CD14-positive monocyte (primary cell): ENCODE results near the gene C17orf107. TPM values are rescaled to one million over a fixed set of nuclear protein-coding genes. Genes with fewer than 3 reads are reported as not detected.

ENCODE experiments used
- DNase-seq, 3 donors: peaks; one replicate each; pipeline ENCODE4 v3.0.0-alpha.2; 2011 to 2022
- H2AFZ ChIP-seq: 2 replicates; pipeline ENCODE4 v1.6.0; 2012; ENCODE audit warnings: mild to moderate bottlenecking, low read depth, low read length, inconsistent platforms; ENCODE audit not compliant: insufficient read depth, poor library complexity, severe bottlenecking
- H3K27ac ChIP-seq, 2 donors: 1 replicate in 1 of 2; 2 replicates in 1 of 2; pipeline ENCODE4 v1.5.1; 2012 to 2013; ENCODE audit warnings: low read length in 2 of 2, control low read depth in 1 of 2, inconsistent platforms in 1 of 2, low read depth in 1 of 2, mild to moderate bottlenecking in 1 of 2
- H3K27me3 ChIP-seq, 2 donors: one replicate each; pipeline versions ENCODE4 v1.6.0 to v1.6.1; 2011 to 2013; ENCODE audit warnings: low read length in 2 of 2; ENCODE audit not compliant: control insufficient read depth in 2 of 2, insufficient read depth in 2 of 2
- H3K36me3 ChIP-seq, 2 donors: replicated peaks in 1 of 2; 1 replicate in 1 of 2; 2 replicates in 1 of 2; pipeline versions ENCODE4 v1.5.1 to v1.6.1; 2012 to 2013; ENCODE audit warnings: low read length in 2 of 2, control low read depth in 1 of 2, inconsistent platforms in 1 of 2, mild to moderate bottlenecking in 1 of 2; ENCODE audit not compliant: insufficient read depth in 2 of 2, control insufficient read depth in 1 of 2
- H3K4me1 ChIP-seq, 2 donors: 1 replicate in 1 of 2; 2 replicates in 1 of 2; pipeline versions ENCODE4 v1.5.1 to v1.6.1; 2012 to 2013; ENCODE audit warnings: low read length in 2 of 2, control low read depth in 1 of 2, inconsistent platforms in 1 of 2, mild to moderate bottlenecking in 1 of 2, moderate library complexity in 1 of 2; ENCODE audit not compliant: insufficient read depth in 2 of 2, control insufficient read depth in 1 of 2
- H3K4me2 ChIP-seq: replicated peaks from 2 replicates; pipeline ENCODE3; 2012; ENCODE audit warnings: low read length, moderate library complexity, mild to moderate bottlenecking; ENCODE audit not compliant: poor library complexity, severe bottlenecking; ENCODE audit errors: extremely low read depth
- H3K4me3 ChIP-seq, 3 experiments: fragments of 200-600 bp in 1 of 3; sonication (generic) in 1 of 3; replicated peaks in 1 of 3; 1 replicate in 2 of 3; 2 replicates in 1 of 3; pipeline ENCODE4 v1.5.1; 2011 to 2013; ENCODE audit warnings: low read length in 3 of 3, mild to moderate bottlenecking in 3 of 3, control low read depth in 2 of 3, low read depth in 2 of 3, inconsistent platforms in 1 of 3, moderate library complexity in 1 of 3
- H3K79me2 ChIP-seq: 2 replicates; pipeline ENCODE4 v1.6.0; 2012; ENCODE audit warnings: mild to moderate bottlenecking, control low read depth, inconsistent platforms, low read length, moderate library complexity; ENCODE audit not compliant: insufficient read depth
- H3K9ac ChIP-seq: 2 replicates; pipeline ENCODE4 v1.6.0; 2017; ENCODE audit warnings: low read length, mild to moderate bottlenecking; ENCODE audit not compliant: insufficient read depth, poor library complexity, severe bottlenecking
- H3K9me3 ChIP-seq, 2 donors: replicated peaks in 1 of 2; 1 replicate in 1 of 2; 2 replicates in 1 of 2; pipeline versions ENCODE4 v1.5.1 to v1.6.1; 2012 to 2013; ENCODE audit warnings: low read length in 2 of 2, control low read depth in 1 of 2; ENCODE audit not compliant: control insufficient read depth in 1 of 2, insufficient read depth in 1 of 2
- H4K20me1 ChIP-seq: 2 replicates; pipeline ENCODE4 v1.6.0; 2012; ENCODE audit warnings: mild to moderate bottlenecking, low read length, control low read depth, moderate library complexity; ENCODE audit not compliant: insufficient read depth
- H3K27ac Mint-ChIP-seq, 7 donors: one replicate each; pipeline ENCODE4 v1.8.0; 2020; ENCODE audit warnings: mild to moderate bottlenecking in 7 of 7, mixed read lengths in 7 of 7, moderate library complexity in 6 of 7, inconsistent platforms in 2 of 7
- H3K27me3 Mint-ChIP-seq, 3 donors: one replicate each; pipeline ENCODE4 v1.8.0; 2021 to 2022; ENCODE audit warnings: low read depth in 3 of 3, mild to moderate bottlenecking in 3 of 3, mixed read lengths in 3 of 3, moderate library complexity in 3 of 3, inconsistent platforms in 1 of 3
- H3K36me3 Mint-ChIP-seq, 2 donors: one replicate each; pipeline ENCODE4 v1.8.0; 2020; ENCODE audit warnings: mixed read lengths in 2 of 2, inconsistent platforms in 1 of 2, mild to moderate bottlenecking in 1 of 2
- H3K4me1 Mint-ChIP-seq: one replicate; pipeline ENCODE4 v1.8.0; 2020; ENCODE audit warnings: mild to moderate bottlenecking, mixed read lengths
- H3K4me3 Mint-ChIP-seq, 2 donors: one replicate each; pipeline ENCODE4 v1.8.0; 2020; ENCODE audit warnings: mild to moderate bottlenecking in 2 of 2, mixed read lengths in 2 of 2, moderate library complexity in 1 of 2
- H3K9me3 Mint-ChIP-seq, 7 donors: one replicate each; pipeline ENCODE4 v1.8.0; 2020 to 2022; ENCODE audit warnings: mixed read lengths in 7 of 7, mild to moderate bottlenecking in 6 of 7, moderate library complexity in 6 of 7, inconsistent platforms in 2 of 7
- WGBS: methylation state at CpG from one replicate; pipeline ENCODE4 v1.1.5; 2013; ENCODE audit warnings: missing lambda C conversion rate; ENCODE audit not compliant: insufficient coverage; 5-methylcytosine and 5-hydroxymethylcytosine counted together
- intact Hi-C, 2 donors: fragments of 100-400 bp; cut with micrococcal nuclease; formaldehyde crosslinking; loops; one replicate each; pipeline versions ENCODE4 v1.15.0 to v1.15.1; 2023
- polyA plus RNA-seq, 3 donors: library from polyadenylated mRNA; depleted of rRNA in 1 of 3; unstranded in 2 of 3; stranded (reverse) in 1 of 3; fragments of 300-500 nt in 2 of 3; fragments of >200 nt in 1 of 3; fragmentation: Illumina TruSeq in 2 of 3; gene quantifications; 1 replicate in 2 of 3; 2 replicates in 1 of 3; pipeline ENCODE4 v1.2.3, GENCODE V29; 2012 to 2021
- TF ChIP-seq, protein P1 (sequence below): fragments of 200-600 bp; IDR thresholded peaks from one replicate; pipeline ENCODE4 v1.8.0; 2022; ENCODE audit warnings: antibody characterized with exemption, mild to moderate bottlenecking

Gene C17orf107
- polyA plus RNA-seq, 3 donors: 1.9 to 5.1 (median 4.2) TPM

DNA sequence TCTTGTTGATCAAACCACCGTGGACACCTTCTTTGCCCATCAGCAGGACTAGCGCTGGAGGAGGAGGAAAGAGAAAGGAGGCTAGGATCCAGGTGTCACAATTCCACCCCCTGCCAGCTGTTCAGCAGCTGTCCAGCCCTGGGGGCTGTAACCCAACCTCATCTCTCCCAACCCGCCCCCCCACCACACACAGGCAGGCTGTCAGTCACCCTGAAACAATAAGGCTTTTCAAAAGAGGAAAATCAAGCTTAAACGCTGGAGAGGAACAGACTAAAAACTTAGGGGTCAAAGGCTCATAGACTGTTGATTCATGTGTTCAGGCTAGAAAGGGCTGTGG, 46.6 kb downstream of the C17orf107 start:
- peaks cover 69 to 84% of the 10 kb centered on the region in 2 donors for H3K4me1 ChIP-seq
- peak overlapping the region; percentile 92 to 95 (median 94) for H3K4me3 ChIP-seq
- no CpG with 5 or more reads among the region's 4 CpGs for WGBS
- H3K36me3 ChIP-seq: peaks cover 32 to 43% of the 10 kb centered on the region in 2 donors
- H3K4me2 ChIP-seq: peak overlapping the region; percentile 98
- no peaks in the 10 kb centered on the region for H3K9me3 ChIP-seq
- intact Hi-C loops: loop anchor here in 1 of 2 donors (5.0 kb wide), 2 partner anchors 44 to 179 kb away; partner anchors contain the start of gene CHRNE
- Mint-ChIP-seq H3K9me3 (no peaks in the 10 kb centered on the region), H3K4me3 (peak overlapping the region; percentile 96 to 97), H3K27me3 (peaks cover 0 to 5% (median 0%) of the 10 kb centered on the region in 3 donors), H3K36me3 (peaks cover 44 to 51% of the 10 kb centered on the region in 2 donors), H3K27ac (peak overlapping the region; percentile 95 to 99 (median 97)), H3K4me1 (peaks cover 71% of the 10 kb centered on the region)
- peak overlapping the region; percentile 45 for H3K9ac ChIP-seq
- no peak overlapping the region for H2AFZ ChIP-seq
- no peaks in the 10 kb centered on the region for H3K27me3 ChIP-seq
- peak overlapping the region; percentile 85 to 94 for H3K27ac ChIP-seq
- TF ChIP-seq, protein P1, sequence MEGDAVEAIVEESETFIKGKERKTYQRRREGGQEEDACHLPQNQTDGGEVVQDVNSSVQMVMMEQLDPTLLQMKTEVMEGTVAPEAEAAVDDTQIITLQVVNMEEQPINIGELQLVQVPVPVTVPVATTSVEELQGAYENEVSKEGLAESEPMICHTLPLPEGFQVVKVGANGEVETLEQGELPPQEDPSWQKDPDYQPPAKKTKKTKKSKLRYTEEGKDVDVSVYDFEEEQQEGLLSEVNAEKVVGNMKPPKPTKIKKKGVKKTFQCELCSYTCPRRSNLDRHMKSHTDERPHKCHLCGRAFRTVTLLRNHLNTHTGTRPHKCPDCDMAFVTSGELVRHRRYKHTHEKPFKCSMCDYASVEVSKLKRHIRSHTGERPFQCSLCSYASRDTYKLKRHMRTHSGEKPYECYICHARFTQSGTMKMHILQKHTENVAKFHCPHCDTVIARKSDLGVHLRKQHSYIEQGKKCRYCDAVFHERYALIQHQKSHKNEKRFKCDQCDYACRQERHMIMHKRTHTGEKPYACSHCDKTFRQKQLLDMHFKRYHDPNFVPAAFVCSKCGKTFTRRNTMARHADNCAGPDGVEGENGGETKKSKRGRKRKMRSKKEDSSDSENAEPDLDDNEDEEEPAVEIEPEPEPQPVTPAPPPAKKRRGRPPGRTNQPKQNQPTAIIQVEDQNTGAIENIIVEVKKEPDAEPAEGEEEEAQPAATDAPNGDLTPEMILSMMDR: no peak
- no peak for DNase-seq
- peaks cover 67% of the 10 kb centered on the region for H4K20me1 ChIP-seq
- H3K79me2 ChIP-seq: peaks cover 82% of the 10 kb centered on the region

DNA sequence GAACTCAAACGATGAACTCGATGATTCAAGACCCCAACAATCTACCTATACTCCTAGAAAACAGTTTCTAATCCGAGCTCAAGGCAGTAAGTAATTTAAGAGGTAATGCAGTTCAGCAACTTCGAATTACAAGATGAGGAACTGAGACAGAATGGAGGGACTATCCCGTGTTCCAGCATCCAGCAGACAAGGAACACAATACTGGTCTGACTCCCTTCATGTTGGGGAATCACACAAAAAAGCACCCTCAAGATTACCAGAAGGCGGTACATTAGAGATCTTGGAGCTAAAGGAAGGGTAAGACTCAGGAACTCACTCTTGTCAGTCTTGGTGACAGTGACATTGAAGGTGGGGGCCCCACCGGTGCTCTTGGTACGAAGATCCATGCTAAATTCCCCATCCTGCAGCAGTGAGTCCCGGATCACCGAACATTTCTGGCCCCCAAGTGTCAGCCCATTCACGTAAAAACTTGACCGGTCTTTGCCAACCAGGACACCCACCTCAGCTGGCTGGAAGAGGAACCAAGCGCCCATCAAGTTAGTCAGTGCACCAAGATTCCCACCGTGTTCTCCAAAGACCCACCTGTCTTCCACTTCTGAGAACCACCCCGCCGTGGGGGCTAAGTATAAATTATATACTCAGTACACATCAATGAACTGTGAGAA, 47.1 kb downstream of the C17orf107 start:
- Histone ChIP-seq H3K27ac (peak overlapping the region; percentile 94), H4K20me1 (peaks cover 67% of the 10 kb centered on the region), H3K9me3 (no peaks in the 10 kb centered on the region), H2AFZ (no peak overlapping the region), H3K9ac (peak overlapping the region; percentile 80), H3K4me1 (peaks cover 69 to 84% of the 10 kb centered on the region in 2 donors), H3K27me3 (no peaks in the 10 kb centered on the region), H3K4me3 (peak overlapping the region; percentile 92 to 95 (median 94)), H3K36me3 (peaks cover 32 to 43% of the 10 kb centered on the region in 2 donors), H3K79me2 (peaks cover 78% of the 10 kb centered on the region), H3K4me2 (peak overlapping the region; percentile 98)
- H3K36me3 Mint-ChIP-seq: peaks cover 44 to 51% of the 10 kb centered on the region in 2 donors
- intact Hi-C loops: loop anchor here in 1 of 2 donors (5.0 kb wide), 2 partner anchors 44 to 179 kb away; partner anchors contain the start of gene CHRNE
- H3K9me3 Mint-ChIP-seq: no peaks in the 10 kb centered on the region
- H3K4me1 Mint-ChIP-seq: peaks cover 70% of the 10 kb centered on the region
- H3K27me3 Mint-ChIP-seq: peaks cover 2 to 8% (median 3%) of the 10 kb centered on the region in 3 donors
- peak overlapping the region; percentile 95 to 99 (median 97) for H3K27ac Mint-ChIP-seq
- TF ChIP-seq, protein P1: no peak
- 9% methylated on average over 4 of the region's 16 CpGs for WGBS
- peak; percentile 31 to 86 (median 47) for DNase-seq
- H3K4me3 Mint-ChIP-seq: peak overlapping the region; percentile 96 to 97
